Skeletal muscle satellite cell (primary cell): Measurements from ENCODE around the gene EEFSEC.

Experiments used
- H3K27me3 ChIP-seq: 2 replicates; pipeline ENCODE4 v1.7.0; 2013; ENCODE audit warnings: low read length; ENCODE audit not compliant: control insufficient read depth, insufficient read depth
- H3K36me3 ChIP-seq: 2 replicates; pipeline ENCODE4 v1.7.0; 2013; ENCODE audit warnings: mild to moderate bottlenecking, control low read depth, low read length; ENCODE audit not compliant: insufficient read depth
- H3K4me1 ChIP-seq: 2 replicates; pipeline ENCODE4 v1.7.0; 2013; ENCODE audit warnings: low read length; ENCODE audit not compliant: control insufficient read depth, insufficient read depth
- H3K4me2 ChIP-seq: 2 replicates; pipeline ENCODE4 v1.7.0; 2013; ENCODE audit warnings: mild to moderate bottlenecking, low read length
- H3K4me3 ChIP-seq: 2 replicates; pipeline ENCODE4 v1.7.0; 2013; ENCODE audit warnings: low read length
- H3K9ac ChIP-seq: 2 replicates; pipeline ENCODE4 v1.7.0; 2013; ENCODE audit warnings: mild to moderate bottlenecking, low read depth, low read length, moderate library complexity
- H3K9me3 ChIP-seq: replicated peaks from 2 replicates; pipeline ENCODE4 v1.7.0; 2013; ENCODE audit warnings: mild to moderate bottlenecking, control low read depth, low read length

The EEFSEC gene

DNA sequence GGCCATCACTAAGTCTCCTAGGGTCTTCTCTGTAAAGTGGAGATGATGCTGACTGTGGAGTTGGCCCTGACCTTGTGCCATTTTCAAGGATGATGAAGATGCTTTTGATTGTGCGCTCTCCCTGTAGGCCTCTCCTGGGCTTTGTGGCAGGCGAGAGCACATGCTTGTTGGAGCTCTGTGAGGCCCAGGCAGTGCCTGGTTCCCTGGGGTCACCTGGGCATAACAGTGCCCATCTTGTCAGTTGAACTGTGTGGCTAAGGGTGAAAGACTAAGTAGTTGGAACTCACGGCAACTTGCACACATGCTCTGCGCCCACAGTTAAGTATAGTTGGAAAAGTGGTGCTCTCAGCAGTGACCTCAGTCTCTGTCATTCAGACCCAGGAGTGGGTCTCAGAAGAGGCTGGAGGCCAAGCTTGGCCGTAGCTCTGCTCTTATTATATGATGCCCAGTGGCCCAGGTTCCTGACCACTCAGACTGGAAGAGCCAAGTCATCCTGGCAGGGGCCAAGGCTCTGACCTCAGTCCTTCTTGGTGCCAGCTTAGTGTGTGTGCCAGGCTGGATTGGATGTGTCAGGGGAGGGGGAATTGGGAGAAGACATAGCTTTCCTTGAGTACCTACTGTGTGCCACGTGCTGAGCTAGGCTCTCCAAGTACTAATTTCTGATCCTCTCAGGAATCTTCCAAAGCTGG, 154.6 kb downstream of the EEFSEC start:
- Histone ChIP-seq H3K36me3 (no peaks in the 10 kb centered on the region), H3K4me3 (no peak overlapping the region), H3K4me2 (no peak overlapping the region), H3K27me3 (no peaks in the 10 kb centered on the region), H3K9ac (no peak overlapping the region), H3K9me3 (no peaks in the 10 kb centered on the region), H3K4me1 (no peaks in the 10 kb centered on the region)

GRCh38 chr3:128309026-128309425, 155.7 kb downstream of the EEFSEC start:
- Histone ChIP-seq H3K4me2 (no peak overlapping the region), H3K9ac (no peak overlapping the region), H3K36me3 (no peaks in the 10 kb centered on the region), H3K9me3 (no peaks in the 10 kb centered on the region), H3K4me1 (no peaks in the 10 kb centered on the region), H3K4me3 (no peak overlapping the region), H3K27me3 (no peaks in the 10 kb centered on the region)

GRCh38 chr3:128310286-128311058, 157.2 kb downstream of the EEFSEC start:
- H3K4me1 ChIP-seq, result no peaks in the 10 kb centered on the region
- H3K4me2 ChIP-seq, result no peak overlapping the region
- H3K4me3 ChIP-seq, result no peak overlapping the region
- no peaks in the 10 kb centered on the region for H3K9me3 ChIP-seq
- H3K27me3 ChIP-seq, result no peaks in the 10 kb centered on the region
- no peak overlapping the region for H3K9ac ChIP-seq
- H3K36me3 ChIP-seq, result no peaks in the 10 kb centered on the region

- Histone ChIP-seq H3K4me1 (no peaks in the 10 kb centered on the region), H3K9me3 (no peaks in the 10 kb centered on the region), H3K27me3 (no peaks in the 10 kb centered on the region), H3K4me3 (no peak overlapping the region), H3K9ac (no peak overlapping the region), H3K4me2 (no peak overlapping the region), H3K36me3 (no peaks in the 10 kb centered on the region)
Observed at GRCh38 chr3:128311441-128311844, 158.2 kb downstream of the EEFSEC start.

DNA sequence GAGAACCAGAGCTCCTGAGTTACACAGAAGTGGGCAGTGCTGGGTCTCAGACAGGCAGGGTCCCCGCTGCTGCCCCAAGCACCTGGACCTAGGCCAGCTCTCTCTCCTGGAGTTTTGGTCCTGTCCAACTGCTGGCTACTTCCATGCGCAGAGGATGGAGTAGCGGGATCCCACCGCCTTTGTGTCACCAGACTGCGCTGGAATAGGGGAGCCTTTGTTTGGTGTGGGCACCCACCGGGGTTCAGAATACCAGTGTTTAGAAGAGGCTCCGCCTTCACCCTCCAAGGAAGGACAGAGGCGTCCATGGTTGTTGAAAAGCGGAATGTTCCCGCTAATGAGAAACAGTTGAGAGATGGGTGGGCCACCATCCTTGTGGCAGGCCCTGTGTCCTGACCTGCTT, 159.0 kb downstream of the EEFSEC start:
- Histone ChIP-seq H3K9me3 (no peaks in the 10 kb centered on the region), H3K4me3 (no peak overlapping the region), H3K36me3 (no peaks in the 10 kb centered on the region), H3K9ac (no peak overlapping the region), H3K4me2 (no peak overlapping the region), H3K4me1 (no peaks in the 10 kb centered on the region), H3K27me3 (no peaks in the 10 kb centered on the region)

DNA sequence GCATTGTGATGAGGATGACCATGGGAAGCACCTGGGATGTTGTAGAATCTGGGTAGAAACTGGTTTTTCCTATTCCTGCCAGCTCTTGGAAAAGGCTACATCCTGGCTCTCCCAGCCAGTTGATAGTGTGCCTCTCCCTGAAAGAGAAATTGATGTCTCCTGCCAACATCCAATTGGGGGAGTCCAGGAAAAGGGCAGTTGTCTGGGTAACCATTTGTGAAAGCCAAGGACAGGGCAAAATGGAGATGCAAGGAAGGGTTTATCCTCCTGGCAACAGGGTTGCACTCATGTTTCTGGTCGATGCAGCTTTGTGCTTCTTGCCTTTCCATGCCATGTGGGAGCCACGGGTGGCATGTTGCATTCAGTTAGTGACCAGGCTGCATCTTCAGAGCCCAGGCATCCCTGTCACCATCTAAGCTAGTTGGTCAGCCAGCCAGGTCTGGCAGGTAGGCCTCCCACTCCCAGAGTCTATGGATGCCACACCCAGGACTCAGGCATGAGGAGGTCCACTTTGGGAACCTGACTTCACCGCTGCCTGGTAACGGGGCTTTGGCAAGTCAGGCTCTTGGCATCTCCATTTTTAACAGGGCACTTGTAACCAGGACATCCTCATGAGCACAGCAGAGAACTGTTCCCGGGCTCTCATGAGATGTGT, 159.9 kb downstream of the EEFSEC start:
- Histone ChIP-seq H3K4me3 (no peak overlapping the region), H3K4me2 (no peak overlapping the region), H3K4me1 (no peaks in the 10 kb centered on the region), H3K36me3 (no peaks in the 10 kb centered on the region), H3K9me3 (no peaks in the 10 kb centered on the region), H3K27me3 (no peaks in the 10 kb centered on the region), H3K9ac (no peak overlapping the region)

DNA sequence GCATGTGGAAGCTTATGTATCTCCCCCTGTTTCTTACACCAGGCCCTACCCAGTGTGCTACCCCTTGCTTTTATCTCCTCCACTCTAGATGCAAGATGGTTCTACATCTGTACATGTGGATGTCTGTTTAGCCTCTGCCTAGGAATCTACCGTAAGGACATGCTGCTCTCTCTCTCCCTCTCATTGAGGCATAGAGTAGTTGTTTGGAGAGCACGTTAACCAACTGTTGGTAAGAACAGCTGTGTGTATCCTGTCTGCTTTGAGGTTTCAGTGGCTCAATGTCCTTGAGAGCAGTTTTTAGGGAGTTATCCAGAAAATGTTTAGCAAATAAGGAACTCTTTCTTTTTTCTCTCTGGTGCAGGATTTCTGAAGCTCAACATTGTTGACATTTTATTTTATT, 160.7 kb downstream of the EEFSEC start:
- H3K27me3 ChIP-seq, result no peaks in the 10 kb centered on the region
- H3K4me3 ChIP-seq, result no peak overlapping the region
- no peak overlapping the region for H3K9ac ChIP-seq
- H3K9me3 ChIP-seq, result no peaks in the 10 kb centered on the region
- H3K4me2 ChIP-seq, result no peak overlapping the region
- H3K4me1 ChIP-seq, result no peaks in the 10 kb centered on the region
- no peaks in the 10 kb centered on the region for H3K36me3 ChIP-seq

DNA sequence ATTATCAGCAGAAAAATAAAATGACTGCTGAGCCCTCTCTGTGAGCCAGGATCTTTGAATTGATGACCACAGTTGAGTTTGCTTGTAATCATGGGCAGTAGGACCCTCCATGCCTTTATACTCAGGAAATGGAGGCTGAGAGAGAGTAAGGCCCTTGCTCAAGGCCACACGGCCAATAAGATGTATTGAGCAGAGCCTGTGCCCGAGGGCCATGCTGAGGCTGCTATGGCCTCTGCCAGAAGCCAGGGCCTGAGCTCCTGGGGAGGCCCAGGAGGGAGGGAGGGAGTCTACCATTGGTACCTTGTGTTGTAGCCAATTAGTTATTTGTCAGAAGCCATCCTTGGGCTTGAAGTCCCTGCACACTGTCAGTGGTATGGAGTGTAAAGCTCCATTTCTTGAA, 162.0 kb downstream of the EEFSEC start:
- H3K27me3 ChIP-seq, result no peaks in the 10 kb centered on the region
- H3K4me3 ChIP-seq, result no peak overlapping the region
- H3K9ac ChIP-seq, result no peak overlapping the region
- H3K36me3 ChIP-seq, result no peaks in the 10 kb centered on the region
- no peaks in the 10 kb centered on the region for H3K4me1 ChIP-seq
- H3K9me3 ChIP-seq, result no peaks in the 10 kb centered on the region
- no peak overlapping the region for H3K4me2 ChIP-seq

GRCh38 chr3:128316481-128316891, 163.2 kb downstream of the EEFSEC start:
- Histone ChIP-seq H3K9me3 (no peaks in the 10 kb centered on the region), H3K4me1 (no peaks in the 10 kb centered on the region)

GRCh38 chr3:128317101-128317697, 163.9 kb downstream of the EEFSEC start:
- Histone ChIP-seq H3K9me3 (no peaks in the 10 kb centered on the region), H3K4me2 (no peak overlapping the region), H3K36me3 (no peaks in the 10 kb centered on the region), H3K4me3 (no peak overlapping the region), H3K27me3 (no peaks in the 10 kb centered on the region), H3K4me1 (no peaks in the 10 kb centered on the region), H3K9ac (no peak overlapping the region)

More at GRCh38 chr3:128316481-128316891, 163.2 kb downstream of the EEFSEC start:
- Histone ChIP-seq H3K27me3 (no peaks in the 10 kb centered on the region), H3K4me2 (no peak overlapping the region), H3K9ac (no peak overlapping the region), H3K36me3 (no peaks in the 10 kb centered on the region), H3K4me3 (no peak overlapping the region)

DNA sequence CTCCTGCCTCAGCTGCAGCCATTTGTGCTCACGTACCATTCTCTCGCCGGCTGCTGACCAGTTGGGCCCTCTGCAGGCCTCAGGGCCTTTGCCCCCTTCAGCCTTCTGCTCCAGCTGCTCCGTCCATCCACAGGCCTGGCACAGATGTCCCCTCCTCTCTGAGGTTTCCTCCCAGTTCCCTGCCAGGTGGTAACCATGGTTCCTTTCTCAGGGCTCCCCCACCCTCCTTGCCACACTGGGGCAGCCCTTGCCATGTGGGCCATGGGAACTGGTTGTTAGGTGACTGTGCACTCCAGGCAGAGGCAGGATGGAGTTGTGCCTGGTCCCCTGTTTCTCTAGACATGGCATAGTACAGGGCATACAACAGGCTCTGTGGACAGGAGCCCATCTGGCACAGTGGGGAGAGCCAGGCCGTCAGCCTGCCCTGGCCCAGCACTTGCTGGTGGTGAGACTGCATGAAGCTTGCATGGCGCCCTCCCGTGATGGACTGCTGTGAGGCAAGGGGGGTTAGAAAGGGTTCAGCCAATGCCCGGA, 164.5 kb downstream of the EEFSEC start:
- Histone ChIP-seq H3K9me3 (no peaks in the 10 kb centered on the region), H3K4me3 (no peak overlapping the region), H3K36me3 (no peaks in the 10 kb centered on the region), H3K27me3 (no peaks in the 10 kb centered on the region), H3K4me2 (no peak overlapping the region), H3K4me1 (no peaks in the 10 kb centered on the region), H3K9ac (no peak overlapping the region)
